HG03354 (cell line): Measurements from ENCODE around the gene CDH12.

ENCODE experiments used
- ATAC-seq: cut with Tn5 transposase; IDR thresholded peaks from one replicate; pipeline ENCODE4 v1.9.1; 2021; ENCODE audit warnings: mild to moderate bottlenecking; ENCODE audit not compliant: unreplicated experiment, poor library complexity, severe bottlenecking

Gene CDH12

GRCh38 chr5:21817668-21818369 lies 1035.3 kb downstream of the CDH12 start:
- ATAC-seq = no peak

GRCh38 chr5:21810737-21811316 lies 1042.3 kb downstream of the CDH12 start:
- ATAC-seq = no peak

- no peak for ATAC-seq
Measured at GRCh38 chr5:21809611-21810010, 1043.5 kb downstream of the CDH12 start.

- peak; percentile 47 for ATAC-seq
Measured at GRCh38 chr5:21807953-21808352, 1045.2 kb downstream of the CDH12 start.

GRCh38 chr5:21806943-21807342 lies 1046.2 kb downstream of the CDH12 start:
- ATAC-seq = no peak

- no peak for ATAC-seq
Measured at GRCh38 chr5:21806271-21806670, 1046.9 kb downstream of the CDH12 start.

GRCh38 chr5:21802869-21803490 lies 1050.2 kb downstream of the CDH12 start:
- no peak for ATAC-seq

GRCh38 chr5:21802100-21802499 lies 1051.0 kb downstream of the CDH12 start:
- no peak for ATAC-seq

- ATAC-seq = no peak
Measured at GRCh38 chr5:21792748-21793147, 1060.4 kb downstream of the CDH12 start.

GRCh38 chr5:21791304-21791703 lies 1061.8 kb downstream of the CDH12 start:
- no peak for ATAC-seq

- no peak for ATAC-seq
Measured at GRCh38 chr5:21784487-21784886, 1068.7 kb downstream of the CDH12 start.

GRCh38 chr5:21783074-21783679 lies 1070.0 kb downstream of the CDH12 start:
- ATAC-seq = no peak

- no peak for ATAC-seq
Measured at GRCh38 chr5:21776466-21776865, 1076.7 kb downstream of the CDH12 start.

- no peak for ATAC-seq
Measured at GRCh38 chr5:21774801-21775200, 1078.3 kb downstream of the CDH12 start.

- ATAC-seq = no peak
Measured at GRCh38 chr5:21774281-21774680, 1078.9 kb downstream of the CDH12 start.

GRCh38 chr5:21773456-21773855 lies 1079.7 kb downstream of the CDH12 start:
- ATAC-seq = no peak

- ATAC-seq = no peak
Measured at GRCh38 chr5:21765406-21765805, 1087.7 kb downstream of the CDH12 start.

- ATAC-seq = no peak
Measured at GRCh38 chr5:21739096-21739495, 1114.0 kb downstream of the CDH12 start.

- no peak for ATAC-seq
Measured at GRCh38 chr5:21723500-21723899, 1129.6 kb downstream of the CDH12 start.

- ATAC-seq = no peak
Measured at GRCh38 chr5:21711866-21712758, 1141.0 kb downstream of the CDH12 start.
